GM15510 (cell line): ENCODE measurements around the gene FSIP1.

Experiments
- POLR2A ChIP-seq: IDR thresholded peaks from 3 replicates; pipeline ENCODE4 v1.6.1; 2011; ENCODE audit warnings: borderline replicate concordance; ENCODE audit not compliant: insufficient read length; ENCODE audit errors: extremely low read depth

Gene FSIP1

GRCh38 chr15:39591141-39591895 lies 191.3 kb downstream of the FSIP1 start:
- TF ChIP-seq POLR2A: no peak

- no peak for TF ChIP-seq POLR2A
Measured at GRCh38 chr15:39589815-39590644, 192.6 kb downstream of the FSIP1 start.

- no peak for TF ChIP-seq POLR2A
Measured at GRCh38 chr15:39589193-39589814, 193.3 kb downstream of the FSIP1 start.

- no peak for TF ChIP-seq POLR2A
Measured at GRCh38 chr15:39588531-39589192, 194.0 kb downstream of the FSIP1 start.

GRCh38 chr15:39587731-39588530 lies 194.7 kb downstream of the FSIP1 start:
- no peak for TF ChIP-seq POLR2A

GRCh38 chr15:39587096-39587721 lies 195.4 kb downstream of the FSIP1 start:
- no peak for TF ChIP-seq POLR2A

GRCh38 chr15:39586387-39587095 lies 196.1 kb downstream of the FSIP1 start:
- TF ChIP-seq POLR2A: no peak

GRCh38 chr15:39585871-39586301 lies 196.8 kb downstream of the FSIP1 start:
- no peak for TF ChIP-seq POLR2A

GRCh38 chr15:39585389-39585841 lies 197.2 kb downstream of the FSIP1 start:
- no peak for TF ChIP-seq POLR2A

- no peak for TF ChIP-seq POLR2A
Measured at GRCh38 chr15:39584662-39585388, 197.8 kb downstream of the FSIP1 start.

- TF ChIP-seq POLR2A: no peak
Measured at GRCh38 chr15:39584266-39584659, 198.4 kb downstream of the FSIP1 start.

- TF ChIP-seq POLR2A: no peak
Measured at GRCh38 chr15:39583596-39584265, 198.9 kb downstream of the FSIP1 start.

- no peak for TF ChIP-seq POLR2A
Measured at GRCh38 chr15:39582977-39583595, 199.6 kb downstream of the FSIP1 start.
